Right lobe of liver (tissue), 6 donors: ENCODE measurements around the gene CMKLR1. TPM values are rescaled to one million over a fixed set of nuclear protein-coding genes. Genes with fewer than 3 reads are reported as not detected.

Experiments
- ATAC-seq, 4 donors: fragments of 200-7000 bp; cut with Tn5 transposase; one replicate each; pipeline ENCODE4 v1.9.1; 2020; ENCODE audit warnings: mild to moderate bottlenecking in 4 of 4, moderate library complexity in 4 of 4
- DNase-seq, 3 donors: peaks; one replicate each; pipeline ENCODE4 v3.0.0-alpha.2; 2020
- H3K27ac ChIP-seq, 3 donors: fragments of 200-600 bp; one replicate each; pipeline ENCODE4 v1.8.0; 2022
- H3K27me3 ChIP-seq, 2 donors: fragments of 200-600 bp; one replicate each; pipeline ENCODE4 v1.8.0; 2022
- H3K36me3 ChIP-seq, 4 donors: fragments of 200-600 bp; sonication (generic) in 1 of 4; one replicate each; pipeline versions ENCODE4 v1.5.1 to v1.8.0; 2017 to 2022; ENCODE audit warnings: control low read depth in 1 of 4
- H3K4me1 ChIP-seq, 4 donors: fragments of 200-600 bp; sonication (generic) in 1 of 4; one replicate each; pipeline versions ENCODE4 v1.5.1 to v1.8.0; 2017 to 2022; ENCODE audit warnings: control low read depth in 1 of 4
- H3K4me3 ChIP-seq, 3 donors: fragments of 200-600 bp; one replicate each; pipeline ENCODE4 v1.8.0; 2022
- H3K9me3 ChIP-seq, 4 donors: fragments of 200-600 bp; sonication (generic) in 1 of 4; one replicate each; pipeline versions ENCODE4 v1.5.1 to v1.8.0; 2017 to 2022; ENCODE audit warnings: control low read depth in 1 of 4
- POLR2A ChIP-seq: fragments of 450-650 bp; IDR thresholded peaks from one replicate; pipeline ENCODE4 v1.6.1; 2017; ENCODE audit warnings: antibody characterized with exemption, mild to moderate bottlenecking
- WGBS: methylation state at CpG from one replicate; pipeline ENCODE4 v1.1.6; 2018; ENCODE audit warnings: low coverage, low lambda C conversion rate; ENCODE audit not compliant: insufficient coverage; ENCODE audit errors: missing lambda C conversion rate; 5-methylcytosine and 5-hydroxymethylcytosine counted together
- intact Hi-C, 2 donors: fragments of 100-400 bp; cut with DNase I; formaldehyde crosslinking; loops; one replicate each; pipeline versions ENCODE4 v1.11.2 to v1.14.1; 2022
- total RNA-seq, 6 experiments: library from RNA; depleted of rRNA in 2 of 6; stranded (reverse); fragments of >200 nt in 2 of 6; fragmentation: NEBNext Ultra II Directional in 3 of 6; extraction: Animal tissue kit (Norgen Biotek cat#: 25700) in 3 of 6; gene quantifications; one replicate each; pipeline versions ENCODE4 v1.1.0 to v1.2.4, GENCODE V29; 2016 to 2023
- TF ChIP-seq, protein P1 (sequence below), 4 donors: fragments of 200-600 bp in 3 of 4; fragments of 450-650 bp in 1 of 4; IDR thresholded peaks; one replicate each; pipeline versions ENCODE4 v1.5.1 to v1.8.0; 2016 to 2022; ENCODE audit warnings: antibody characterized with exemption in 4 of 4, mild to moderate bottlenecking in 2 of 4
- donor health status: DM: no; HTN: yes; CAD: no.
- donor health status: DM: no; HTN: no; CAD: no.
- donor health status: DM: no; HTN: no; CAD: no.
- donor health status: DM: no; HTN: yes; CAD: no.
- donor health status: DM: no; HTN: yes; CAD: no.

Gene CMKLR1
- total RNA-seq, 6 experiments from 2014 or later: 1.5 to 8.2 (median 4.2) TPM

- WGBS: 61% methylated on average over 2 of the region's 2 CpGs
- no peak for TF ChIP-seq POLR2A
- TF ChIP-seq, protein P1, sequence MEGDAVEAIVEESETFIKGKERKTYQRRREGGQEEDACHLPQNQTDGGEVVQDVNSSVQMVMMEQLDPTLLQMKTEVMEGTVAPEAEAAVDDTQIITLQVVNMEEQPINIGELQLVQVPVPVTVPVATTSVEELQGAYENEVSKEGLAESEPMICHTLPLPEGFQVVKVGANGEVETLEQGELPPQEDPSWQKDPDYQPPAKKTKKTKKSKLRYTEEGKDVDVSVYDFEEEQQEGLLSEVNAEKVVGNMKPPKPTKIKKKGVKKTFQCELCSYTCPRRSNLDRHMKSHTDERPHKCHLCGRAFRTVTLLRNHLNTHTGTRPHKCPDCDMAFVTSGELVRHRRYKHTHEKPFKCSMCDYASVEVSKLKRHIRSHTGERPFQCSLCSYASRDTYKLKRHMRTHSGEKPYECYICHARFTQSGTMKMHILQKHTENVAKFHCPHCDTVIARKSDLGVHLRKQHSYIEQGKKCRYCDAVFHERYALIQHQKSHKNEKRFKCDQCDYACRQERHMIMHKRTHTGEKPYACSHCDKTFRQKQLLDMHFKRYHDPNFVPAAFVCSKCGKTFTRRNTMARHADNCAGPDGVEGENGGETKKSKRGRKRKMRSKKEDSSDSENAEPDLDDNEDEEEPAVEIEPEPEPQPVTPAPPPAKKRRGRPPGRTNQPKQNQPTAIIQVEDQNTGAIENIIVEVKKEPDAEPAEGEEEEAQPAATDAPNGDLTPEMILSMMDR (IDR thresholded peaks at IDR 0.05): no peak
- no peaks in the 10 kb centered on the region for H3K9me3 ChIP-seq
- no peaks in the 10 kb centered on the region for H3K27me3 ChIP-seq
- DNase-seq (no peak), ATAC-seq (no peak)
- H3K36me3 ChIP-seq: no peaks in the 10 kb centered on the region
- H3K4me3 ChIP-seq: no peak overlapping the region
- no peaks in the 10 kb centered on the region for H3K4me1 ChIP-seq
- intact Hi-C loops: no loop called here
- no peak overlapping the region for H3K27ac ChIP-seq
These were observed 19.6 kb downstream of the CMKLR1 start for GRCh38 chr12:108319277-108320234.

GRCh38 chr12:108318472-108319275, 20.4 kb downstream of the CMKLR1 start:
- no peaks in the 10 kb centered on the region for H3K27me3 ChIP-seq
- ATAC-seq (no peak), DNase-seq (no peak)
- H3K4me1 ChIP-seq: peaks cover 0 to 1% (median 0%) of the 10 kb centered on the region in 4 donors
- no peaks in the 10 kb centered on the region for H3K9me3 ChIP-seq
- WGBS: 57% methylated on average over 5 of the region's 6 CpGs
- no peak overlapping the region for H3K27ac ChIP-seq
- H3K36me3 ChIP-seq: no peaks in the 10 kb centered on the region
- H3K4me3 ChIP-seq: no peak overlapping the region
- intact Hi-C loops: no loop called here
- no peak for TF ChIP-seq POLR2A
- TF ChIP-seq, protein P1 (IDR thresholded peaks at IDR 0.05): no peak

DNA sequence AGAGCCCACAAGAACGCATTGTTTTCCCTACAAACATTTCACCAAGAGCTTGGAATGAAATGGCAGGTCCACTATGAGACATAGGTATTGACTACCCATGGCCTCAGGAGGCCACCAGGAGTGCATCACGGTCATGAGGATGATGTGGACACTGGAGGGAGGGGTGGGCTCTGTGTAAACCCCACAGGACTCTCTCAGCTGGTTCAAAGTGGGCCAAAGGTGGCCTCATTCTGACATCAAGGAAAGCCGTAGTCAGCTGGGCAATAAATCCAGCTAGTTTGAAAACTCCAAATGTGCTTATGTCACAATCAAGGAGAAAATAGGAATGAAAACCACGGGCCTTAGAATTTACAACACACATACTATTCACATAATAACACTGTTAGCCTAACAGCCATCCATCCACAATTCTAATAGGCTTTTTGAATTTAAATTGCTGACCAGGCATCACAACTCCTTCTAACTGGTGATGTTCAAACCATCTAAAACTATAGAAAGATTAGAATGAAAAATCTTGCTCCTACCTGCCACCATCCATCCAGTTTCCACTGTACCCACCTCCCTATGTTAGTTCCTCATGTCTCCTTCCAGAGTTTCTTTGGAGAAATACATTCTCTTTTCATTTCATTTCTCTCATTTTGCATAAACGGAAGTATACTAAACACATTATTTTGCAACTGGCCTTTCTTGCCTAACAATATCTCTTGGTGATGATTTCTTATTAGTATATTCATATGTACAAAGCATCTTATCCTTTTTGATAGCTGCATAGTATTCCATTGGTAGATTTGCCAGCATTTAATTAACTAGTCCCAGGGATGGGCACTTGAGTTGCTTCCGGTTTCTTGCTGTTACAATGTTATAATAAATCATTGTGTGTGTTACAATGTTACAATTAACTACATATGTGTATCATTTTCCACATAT, 21.5 kb downstream of the CMKLR1 start:
- WGBS: 48% methylated on average over 6 of the region's 6 CpGs
- no peak overlapping the region for H3K27ac ChIP-seq

More for the DNA sequence above, 21.5 kb downstream of the CMKLR1 start:
- ATAC-seq (no peak), DNase-seq (no peak)
- no peak for TF ChIP-seq POLR2A
- TF ChIP-seq, protein P1 (IDR thresholded peaks at IDR 0.05): no peak
- Histone ChIP-seq H3K27me3 (no peaks in the 10 kb centered on the region), H3K4me1 (peaks cover 0 to 5% (median 0%) of the 10 kb centered on the region in 4 donors), H3K36me3 (no peaks in the 10 kb centered on the region), H3K9me3 (no peaks in the 10 kb centered on the region), H3K4me3 (no peak overlapping the region)
- intact Hi-C loops: no loop called here
